AG09309 (cell line): Measurements from ENCODE around the gene PRMT2.
"Not testable (repeated sequence)": the region's sequence is repeated elsewhere in the genome, so short reads cannot be mapped to it uniquely, and the experiment has no call there.

Source experiments
- DNase-seq: peaks from one replicate; pipeline ENCODE4 v3.0.0-alpha.2; 2010; ENCODE audit warnings: low read depth
- H3K4me3 ChIP-seq: 2 replicates; pipeline ENCODE4 v1.5.1; 2011; ENCODE audit warnings: mild to moderate bottlenecking, low read depth, low read length, moderate library complexity; ENCODE audit not compliant: control insufficient read depth
- CTCF ChIP-seq: IDR thresholded peaks from 2 replicates; pipeline ENCODE4 v1.5.1; 2011; ENCODE audit warnings: mild to moderate bottlenecking, low read depth, low read length, inconsistent platforms; ENCODE audit not compliant: insufficient read depth, control insufficient read depth; ENCODE audit errors: missing control alignments

PRMT2 gene

GRCh38 chr21:46622226-46622625, 13.2 kb upstream of the PRMT2 start:
- no peak for DNase-seq
- H3K4me3 ChIP-seq = no peak overlapping the region
- no peak for TF ChIP-seq CTCF

- no peak overlapping the region for H3K4me3 ChIP-seq
- DNase-seq = no peak
- TF ChIP-seq CTCF = no peak
Observed at GRCh38 chr21:46624050-46624449, 11.4 kb upstream of the PRMT2 start.

- TF ChIP-seq CTCF = no peak
- DNase-seq = no peak
- H3K4me3 ChIP-seq = no peak overlapping the region
Observed at GRCh38 chr21:46625759-46626158, 9.7 kb upstream of the PRMT2 start.

GRCh38 chr21:46626536-46626935, 8.9 kb upstream of the PRMT2 start:
- no peak for TF ChIP-seq CTCF
- DNase-seq = no peak

GRCh38 chr21:46626975-46627501, 8.4 kb upstream of the PRMT2 start:
- DNase-seq = no peak
- no peak for TF ChIP-seq CTCF
- H3K4me3 ChIP-seq = no peak overlapping the region

More at GRCh38 chr21:46626536-46626935, 8.9 kb upstream of the PRMT2 start:
- H3K4me3 ChIP-seq = no peak overlapping the region

- H3K4me3 ChIP-seq = no peak overlapping the region
- TF ChIP-seq CTCF = no peak
- DNase-seq = no peak
Observed at GRCh38 chr21:46627726-46628125, 7.7 kb upstream of the PRMT2 start.

- no peak overlapping the region for H3K4me3 ChIP-seq
- no peak for DNase-seq
- no peak for TF ChIP-seq CTCF
Observed at GRCh38 chr21:46628868-46629267, 6.6 kb upstream of the PRMT2 start.

GRCh38 chr21:46630915-46631314, 4.6 kb upstream of the PRMT2 start:
- DNase-seq, H3K4me3 ChIP-seq: not testable (repeated sequence)
